Nephron (organoid): Measurements from ENCODE around the gene NFKBIE.
A peak's percentile ranks its signal among the peaks of the same experiment; 100 is the strongest.

ENCODE experiments used
- H3K27ac Mint-ChIP-seq, 3 experiments: 2 replicates each; pipeline ENCODE4 v1.8.0; 2020; ENCODE audit warnings: mixed read lengths in 3 of 3, mild to moderate bottlenecking in 2 of 3, moderate library complexity in 1 of 3
- H3K27me3 Mint-ChIP-seq: 2 replicates; pipeline ENCODE4 v1.8.0; 2021; ENCODE audit warnings: low read depth, mild to moderate bottlenecking, moderate library complexity, mixed read lengths
- H3K36me3 Mint-ChIP-seq: 2 replicates; pipeline ENCODE4 v1.8.0; 2020; ENCODE audit warnings: low read depth, mixed read lengths
- H3K4me1 Mint-ChIP-seq: 2 replicates; pipeline ENCODE4 v1.8.0; 2020; ENCODE audit warnings: mixed read lengths
- H3K4me3 Mint-ChIP-seq, 3 experiments: 2 replicates each; pipeline ENCODE4 v1.8.0; 2020; ENCODE audit warnings: mild to moderate bottlenecking in 3 of 3, mixed read lengths in 3 of 3, moderate library complexity in 2 of 3
- H3K9me3 Mint-ChIP-seq: 2 replicates; pipeline ENCODE4 v1.8.0; 2020; ENCODE audit warnings: mixed read lengths
- TF ChIP-seq, protein P1 (sequence below), 3 experiments: fragments of 200-600 bp; sonication (generic); IDR thresholded peaks; one replicate each; pipeline ENCODE4 v1.5.0; 2021; ENCODE audit warnings: antibody characterized with exemption in 3 of 3; ENCODE audit not compliant: unreplicated experiment in 3 of 3

Gene NFKBIE

DNA sequence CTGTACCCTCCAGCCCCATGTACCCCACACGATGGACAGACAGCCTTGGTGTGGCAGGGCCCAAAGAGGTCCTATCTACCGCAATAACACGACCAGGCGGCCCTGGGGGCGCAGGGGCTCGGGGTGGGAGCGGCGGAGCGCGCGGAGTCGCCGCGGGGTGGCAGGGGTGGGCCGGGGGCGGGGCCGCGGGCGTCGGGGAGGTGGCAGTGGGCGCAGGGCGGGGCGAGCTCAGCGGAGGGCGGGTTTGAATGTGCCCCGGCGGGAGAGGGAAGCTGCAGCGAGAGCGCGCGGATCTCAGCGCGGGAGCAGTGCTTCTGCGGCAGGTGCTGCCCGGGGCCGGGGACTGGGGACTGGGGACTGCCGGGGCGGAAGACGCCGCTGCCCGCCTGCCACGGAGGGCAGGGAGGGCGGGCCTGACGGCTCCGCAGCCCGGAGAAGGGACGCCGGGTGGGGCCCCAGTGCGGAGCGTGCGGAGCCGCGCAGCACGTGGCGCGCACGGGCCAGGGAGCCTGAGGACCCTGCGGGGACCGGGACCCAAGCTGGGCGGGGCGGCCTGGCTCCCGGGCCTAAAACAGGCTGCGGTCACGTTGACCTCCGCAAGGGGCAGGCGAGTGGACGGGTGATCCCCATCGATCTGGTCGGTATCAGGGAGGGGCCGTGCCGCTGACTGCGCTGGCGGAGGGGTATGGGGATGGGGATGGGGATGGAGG is 41.9 kb downstream of the NFKBIE start, which contains the start of gene SLC29A1:
Gene SLC29A1, plus strand, starts transcription at position 277 of the 710 bp plus-strand sequence. CDS start 3,719 bp downstream, outside the sequence.
- TF ChIP-seq, protein P1, sequence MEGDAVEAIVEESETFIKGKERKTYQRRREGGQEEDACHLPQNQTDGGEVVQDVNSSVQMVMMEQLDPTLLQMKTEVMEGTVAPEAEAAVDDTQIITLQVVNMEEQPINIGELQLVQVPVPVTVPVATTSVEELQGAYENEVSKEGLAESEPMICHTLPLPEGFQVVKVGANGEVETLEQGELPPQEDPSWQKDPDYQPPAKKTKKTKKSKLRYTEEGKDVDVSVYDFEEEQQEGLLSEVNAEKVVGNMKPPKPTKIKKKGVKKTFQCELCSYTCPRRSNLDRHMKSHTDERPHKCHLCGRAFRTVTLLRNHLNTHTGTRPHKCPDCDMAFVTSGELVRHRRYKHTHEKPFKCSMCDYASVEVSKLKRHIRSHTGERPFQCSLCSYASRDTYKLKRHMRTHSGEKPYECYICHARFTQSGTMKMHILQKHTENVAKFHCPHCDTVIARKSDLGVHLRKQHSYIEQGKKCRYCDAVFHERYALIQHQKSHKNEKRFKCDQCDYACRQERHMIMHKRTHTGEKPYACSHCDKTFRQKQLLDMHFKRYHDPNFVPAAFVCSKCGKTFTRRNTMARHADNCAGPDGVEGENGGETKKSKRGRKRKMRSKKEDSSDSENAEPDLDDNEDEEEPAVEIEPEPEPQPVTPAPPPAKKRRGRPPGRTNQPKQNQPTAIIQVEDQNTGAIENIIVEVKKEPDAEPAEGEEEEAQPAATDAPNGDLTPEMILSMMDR (IDR thresholded peaks at IDR 0.05; ENCODE audit: unreplicated experiment in 3 of 3) = peak; percentile 16 to 29 (median 25)
- Mint-ChIP-seq H3K4me3 (peak within 1 kb of the TSS; percentile 83 to 88 (median 83)), H3K27me3 (peaks cover 5% of the 10 kb centered on the region), H3K4me1 (peaks cover 63% of the 10 kb centered on the region), H3K9me3 (no peaks in the 10 kb centered on the region), H3K27ac (peak within 1 kb of the TSS; percentile 54 to 74 (median 63)), H3K36me3 (no peaks in the 10 kb centered on the region)

DNA sequence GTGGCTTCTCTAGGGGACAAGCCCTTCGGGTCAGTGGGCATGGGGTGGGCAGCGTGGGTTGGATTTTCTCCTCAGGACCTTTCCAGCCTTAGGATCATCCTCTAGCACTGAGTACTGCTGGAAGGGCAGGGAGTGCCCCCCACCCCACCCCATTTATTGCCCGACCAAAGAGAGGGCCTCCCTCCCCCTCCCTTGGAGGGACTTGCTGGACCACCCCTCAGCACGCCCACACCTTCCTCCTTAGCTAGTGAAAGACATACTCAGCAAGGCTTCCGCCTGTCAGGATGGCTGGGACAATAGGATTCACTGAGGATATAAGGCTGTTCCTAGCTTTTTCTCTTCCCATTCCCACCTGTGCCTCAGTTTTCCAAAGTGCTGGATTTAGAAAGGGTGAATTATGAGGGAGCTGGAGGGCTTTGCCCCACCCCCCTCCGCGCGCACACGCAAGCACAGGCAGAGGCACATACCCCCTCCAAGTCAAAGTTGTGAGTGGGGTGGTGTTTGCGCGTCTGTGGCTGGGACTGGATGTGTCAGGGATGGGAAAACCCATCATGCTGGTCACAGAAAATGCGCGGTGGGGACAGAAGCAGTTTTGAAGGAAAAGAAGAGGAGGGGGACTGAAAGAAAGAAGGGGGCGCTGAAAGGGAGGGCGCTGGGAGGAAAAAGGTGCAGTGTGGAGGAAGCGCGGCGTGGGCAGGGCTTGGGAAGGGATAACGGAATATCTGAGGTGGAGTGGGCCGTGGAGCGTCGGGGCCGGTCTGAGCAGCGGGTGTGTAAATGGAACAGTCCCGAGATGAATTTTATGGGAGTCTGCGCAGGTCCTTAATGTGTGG is 42.6 kb downstream of the NFKBIE start:
- Mint-ChIP-seq H3K27ac (peak overlapping the region in 2 of 3 experiments; percentile 11 to 58), H3K36me3 (no peaks in the 10 kb centered on the region), H3K4me1 (peaks cover 63% of the 10 kb centered on the region), H3K4me3 (peak overlapping the region; percentile 80 to 83 (median 83)), H3K9me3 (no peaks in the 10 kb centered on the region), H3K27me3 (peaks cover 9% of the 10 kb centered on the region)
- TF ChIP-seq, protein P1 (IDR thresholded peaks at IDR 0.05; ENCODE audit: unreplicated experiment in 3 of 3) = no peak

DNA sequence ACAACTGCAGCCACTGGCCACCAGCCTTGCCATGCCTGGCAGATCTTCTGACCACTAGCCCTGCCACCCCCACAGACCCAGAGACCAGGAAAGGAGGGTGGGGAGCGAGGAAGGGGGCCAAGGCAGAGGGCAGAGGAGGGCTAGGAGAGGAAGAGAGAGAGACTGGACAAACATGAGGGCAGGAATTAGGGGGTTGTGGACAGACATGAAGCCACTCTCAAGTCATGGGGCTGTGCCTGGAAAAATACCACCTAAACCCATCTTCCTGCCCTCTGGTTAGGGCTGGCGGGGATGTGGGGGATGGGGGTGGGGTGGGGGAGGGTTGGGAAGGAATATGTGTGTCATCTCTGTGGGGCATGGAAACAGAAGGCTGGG is 43.4 kb downstream of the NFKBIE start:
- H3K27me3 Mint-ChIP-seq = peaks cover 9% of the 10 kb centered on the region
- peak overlapping the region; percentile 76 to 86 (median 83) for H3K27ac Mint-ChIP-seq
- H3K4me3 Mint-ChIP-seq = peak overlapping the region; percentile 31 to 83 (median 80)
- H3K36me3 Mint-ChIP-seq = no peaks in the 10 kb centered on the region
- H3K4me1 Mint-ChIP-seq = peaks cover 64% of the 10 kb centered on the region
- no peaks in the 10 kb centered on the region for H3K9me3 Mint-ChIP-seq
- TF ChIP-seq, protein P1 (IDR thresholded peaks at IDR 0.05; ENCODE audit: unreplicated experiment in 3 of 3) = no peak

DNA sequence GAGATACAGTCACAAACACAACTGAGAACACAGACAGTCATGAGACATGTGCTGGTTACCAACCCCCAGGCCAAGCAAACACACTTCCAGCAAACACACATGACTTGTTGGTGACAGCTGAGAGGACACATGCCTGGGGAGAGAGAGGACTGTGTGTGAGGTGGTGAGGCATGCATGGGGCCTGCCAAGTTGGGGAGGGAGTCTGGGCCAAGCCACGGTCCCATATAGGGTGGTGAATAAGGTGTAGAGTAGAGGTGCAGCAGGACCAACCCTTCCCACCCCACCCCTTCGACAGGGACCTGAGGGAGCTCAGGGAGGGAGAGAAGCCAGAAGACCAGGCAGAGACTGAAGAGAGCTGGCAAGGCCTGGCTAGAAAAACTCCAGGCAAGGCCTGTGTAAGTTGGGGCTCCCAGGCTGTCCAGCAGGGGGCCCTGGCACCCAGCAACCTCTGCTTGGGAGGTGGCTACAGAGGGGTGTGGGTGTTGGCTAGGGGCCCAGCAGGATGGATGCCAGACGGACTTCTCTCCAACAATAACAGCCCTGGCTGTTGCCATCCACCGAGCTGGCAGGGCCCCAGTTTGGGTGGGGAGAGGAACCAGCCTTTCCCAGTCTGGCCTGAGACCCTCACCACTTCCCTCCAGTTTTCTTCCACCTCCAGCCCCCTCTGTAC is 43.9 kb downstream of the NFKBIE start:
- Mint-ChIP-seq H3K27ac (peak overlapping the region; percentile 76 to 86 (median 83)), H3K4me3 (peak overlapping the region; percentile 74 to 82 (median 75)), H3K9me3 (no peaks in the 10 kb centered on the region), H3K36me3 (no peaks in the 10 kb centered on the region), H3K27me3 (peaks cover 12% of the 10 kb centered on the region), H3K4me1 (peaks cover 64% of the 10 kb centered on the region)
- TF ChIP-seq, protein P1 (IDR thresholded peaks at IDR 0.05; ENCODE audit: unreplicated experiment in 3 of 3) = peak; percentile 55 to 68 (median 66)

DNA sequence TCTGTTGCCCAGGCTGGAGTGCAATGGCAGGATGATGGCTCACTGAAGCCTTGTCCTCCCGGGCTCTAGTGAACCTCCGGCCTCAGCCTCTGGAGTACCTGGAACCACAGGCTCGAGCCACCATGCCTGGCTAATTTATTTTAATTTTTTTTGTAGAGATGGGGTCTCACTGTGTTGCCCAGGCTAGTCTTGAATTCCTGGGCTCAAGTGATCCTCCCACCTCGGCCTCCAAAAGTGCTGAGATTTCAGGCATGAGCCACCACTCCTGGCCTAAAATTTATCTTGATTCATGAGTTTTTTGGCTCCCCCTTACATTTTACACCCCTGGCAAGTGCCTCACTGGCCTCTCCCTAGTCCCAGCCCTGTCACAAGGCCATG is 44.4 kb downstream of the NFKBIE start:
- H3K27me3 Mint-ChIP-seq = peaks cover 12% of the 10 kb centered on the region
- peak overlapping the region; percentile 74 to 82 (median 75) for H3K4me3 Mint-ChIP-seq
- TF ChIP-seq, protein P1 (IDR thresholded peaks at IDR 0.05; ENCODE audit: unreplicated experiment in 3 of 3) = no peak
- no peaks in the 10 kb centered on the region for H3K36me3 Mint-ChIP-seq
- peak overlapping the region; percentile 76 to 86 (median 83) for H3K27ac Mint-ChIP-seq
- peaks cover 64% of the 10 kb centered on the region for H3K4me1 Mint-ChIP-seq
- no peaks in the 10 kb centered on the region for H3K9me3 Mint-ChIP-seq
